NCI-H187 treated with DMSO at 0.1 percent for 48 hours (cell line): ENCODE measurements around the gene RPL29.

Experiments
- DNase-seq: peaks from one replicate; lab custom pipeline; 2025; lab: John Stamatoyannopoulos, UW

RPL29 gene

GRCh38 chr3:51982838-51983577 is 12.7 kb downstream of the RPL29 start, which contains the start of gene ACY1:
Gene ACY1, plus strand, starts transcription at chr3:51983535. Its CDS starts 530 bp downstream, at chr3:51984065.
- no peak for DNase-seq

- no peak for DNase-seq
Observed at GRCh38 chr3:51982352-51982837, 13.3 kb downstream of the RPL29 start.

GRCh38 chr3:51980253-51980652 is 15.4 kb downstream of the RPL29 start:
- DNase-seq, result no peak

GRCh38 chr3:51978143-51978502 is 17.6 kb downstream of the RPL29 start:
- no peak for DNase-seq

GRCh38 chr3:51977446-51978142 is 18.1 kb downstream of the RPL29 start:
- DNase-seq, result no peak

GRCh38 chr3:51975852-51976549 is 19.7 kb downstream of the RPL29 start:
- no peak for DNase-seq

- no peak for DNase-seq
Observed at GRCh38 chr3:51974963-51975851, 20.5 kb downstream of the RPL29 start, which contains the start of gene ABHD14A. Gene ABHD14A, plus strand, starts transcription at chr3:51975064. Its CDS starts 72 bp downstream, at chr3:51975136.

- DNase-seq, result no peak
Observed at GRCh38 chr3:51974277-51974962, 21.3 kb downstream of the RPL29 start.

GRCh38 chr3:51971350-51971749 is 24.3 kb downstream of the RPL29 start:
- DNase-seq, result no peak

GRCh38 chr3:51970606-51971300 is 24.9 kb downstream of the RPL29 start:
- DNase-seq, result no peak

- no peak for DNase-seq
Observed at GRCh38 chr3:51969841-51970240, 25.9 kb downstream of the RPL29 start.

GRCh38 chr3:51968883-51969678 is 26.6 kb downstream of the RPL29 start:
- no peak for DNase-seq

- DNase-seq, result no peak
Observed at GRCh38 chr3:51968170-51968775, 27.4 kb downstream of the RPL29 start.

- no peak for DNase-seq
Observed at GRCh38 chr3:51967384-51968169, 28.1 kb downstream of the RPL29 start, which contains the start of gene PCBP4. Gene PCBP4, minus strand, starts transcription at chr3:51967454. Its CDS starts 6,214 bp downstream, at chr3:51961240.

- DNase-seq, result no peak
Observed at GRCh38 chr3:51966922-51967383, 28.7 kb downstream of the RPL29 start.

- DNase-seq, result no peak
Observed at GRCh38 chr3:51966486-51966885, 29.2 kb downstream of the RPL29 start.

- no peak for DNase-seq
Observed at GRCh38 chr3:51966016-51966415, 29.7 kb downstream of the RPL29 start.

- DNase-seq, result no peak
Observed at GRCh38 chr3:51964521-51964920, 31.2 kb downstream of the RPL29 start.
